Measurements from ENCODE around the gene ASB16. TPM values are rescaled to one million over a fixed set of nuclear protein-coding genes. Genes with fewer than 3 reads are reported as not detected.

The ASB16 gene
- total and polyA plus RNA-seq, 9 of the 15 experiments (the other 6 are each of a cell fraction or from before 2014, with no cell fraction given): 0.03 to 0.07 TPM; not detected in 7

DNA sequence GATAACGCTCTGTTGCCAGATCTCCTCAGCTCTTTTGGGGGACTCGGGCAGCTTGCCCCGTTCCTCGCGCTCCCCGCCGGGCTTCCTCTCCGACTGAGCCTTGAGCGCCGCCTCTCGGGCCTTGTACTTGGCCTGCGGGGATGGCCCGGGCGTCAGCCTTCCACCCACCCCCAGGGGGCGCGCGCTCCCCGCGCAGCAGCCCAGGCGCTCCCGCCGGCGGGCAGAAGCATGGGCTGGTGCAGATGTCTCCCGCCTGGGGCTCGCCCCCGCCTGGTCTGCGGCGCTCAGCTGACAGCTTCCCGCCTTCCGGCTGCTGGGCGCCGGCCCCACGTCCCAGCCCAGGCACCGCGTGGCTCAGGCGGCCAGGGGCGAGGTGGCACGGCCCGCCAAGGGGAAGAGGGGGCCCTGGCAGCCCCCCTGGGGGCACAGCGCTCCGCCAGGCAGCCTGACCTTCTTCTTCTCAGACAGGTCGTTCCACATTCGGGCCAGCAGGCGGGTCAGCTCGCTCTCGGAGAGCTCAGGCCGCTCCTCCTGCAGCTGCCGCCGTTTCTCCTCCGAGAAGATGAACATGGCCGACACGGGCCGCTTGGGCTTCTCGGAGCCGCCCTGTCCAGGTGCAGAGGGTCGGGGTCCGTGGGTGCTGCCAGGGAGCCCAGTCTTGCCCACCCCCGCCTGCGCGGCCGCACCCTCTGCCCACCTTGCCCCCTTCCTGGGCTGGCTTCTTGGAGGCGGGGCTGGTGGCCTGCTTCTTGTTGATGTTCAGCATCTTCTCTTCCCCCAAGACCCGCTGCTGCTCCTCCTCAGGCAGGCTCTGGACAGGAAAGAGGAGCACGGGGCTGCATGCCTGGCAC is 40.1 kb downstream of the ASB16 start (continued):
- TF ChIP-seq ZBTB7A (IDR thresholded peaks at IDR 0.05; ENCODE audit: borderline replicate concordance, control insufficient read depth, low read depth, low read length): peak; percentile 49; the same call in 1 of the 2 replicates
- TF ChIP-seq MCM7 (IDR thresholded peaks at IDR 0.05): no peak
- TF ChIP-seq HSF4 (CRISPR knock-in tag; IDR thresholded peaks at IDR 0.05; ENCODE audit: borderline replicate concordance): no peak
- TF ChIP-seq, protein P1, sequence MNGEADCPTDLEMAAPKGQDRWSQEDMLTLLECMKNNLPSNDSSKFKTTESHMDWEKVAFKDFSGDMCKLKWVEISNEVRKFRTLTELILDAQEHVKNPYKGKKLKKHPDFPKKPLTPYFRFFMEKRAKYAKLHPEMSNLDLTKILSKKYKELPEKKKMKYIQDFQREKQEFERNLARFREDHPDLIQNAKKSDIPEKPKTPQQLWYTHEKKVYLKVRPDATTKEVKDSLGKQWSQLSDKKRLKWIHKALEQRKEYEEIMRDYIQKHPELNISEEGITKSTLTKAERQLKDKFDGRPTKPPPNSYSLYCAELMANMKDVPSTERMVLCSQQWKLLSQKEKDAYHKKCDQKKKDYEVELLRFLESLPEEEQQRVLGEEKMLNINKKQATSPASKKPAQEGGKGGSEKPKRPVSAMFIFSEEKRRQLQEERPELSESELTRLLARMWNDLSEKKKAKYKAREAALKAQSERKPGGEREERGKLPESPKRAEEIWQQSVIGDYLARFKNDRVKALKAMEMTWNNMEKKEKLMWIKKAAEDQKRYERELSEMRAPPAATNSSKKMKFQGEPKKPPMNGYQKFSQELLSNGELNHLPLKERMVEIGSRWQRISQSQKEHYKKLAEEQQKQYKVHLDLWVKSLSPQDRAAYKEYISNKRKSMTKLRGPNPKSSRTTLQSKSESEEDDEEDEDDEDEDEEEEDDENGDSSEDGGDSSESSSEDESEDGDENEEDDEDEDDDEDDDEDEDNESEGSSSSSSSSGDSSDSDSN (IDR thresholded peaks at IDR 0.05; ENCODE audit: borderline replicate concordance in 1 of 2, low read depth in 2 of 2, low read length in 2 of 2): peak; percentile 77 to 88; a peak in 3 of 4 replicates
- peak; percentile 11 to 52; a peak in 2 of 4 replicates for TF ChIP-seq NRF1 (conservative IDR thresholded peaks at IDR 0.05 in 1 of 2, IDR thresholded peaks at IDR 0.05 in 1 of 2)
- TF ChIP-seq NR4A1 (CRISPR knock-in tag; IDR thresholded peaks at IDR 0.05): no peak; the same call in 1 of the 2 replicates
- TF ChIP-seq NR4A1 (tag; IDR thresholded peaks at IDR 0.05): peak; percentile 69; the same call in 1 of the 2 replicates
- TF ChIP-seq CBFA2T3 (IDR thresholded peaks at IDR 0.05): peak; percentile 66
- no peak for TF ChIP-seq PPARD (CRISPR knock-in tag; IDR thresholded peaks at IDR 0.05)
- TF ChIP-seq ZNF184 (CRISPR knock-in tag; IDR thresholded peaks at IDR 0.05): no peak
- TF ChIP-seq PURB (CRISPR knock-in tag; IDR thresholded peaks at IDR 0.05; ENCODE audit: low read depth): no peak
- no peak for TF ChIP-seq PHF21A (IDR thresholded peaks at IDR 0.05; ENCODE audit: borderline replicate concordance, low read depth)
- TF ChIP-seq THRA (IDR thresholded peaks at IDR 0.05): no peak
- peak; percentile 45; the same call in 1 of the 2 replicates for TF ChIP-seq USF2 (CRISPR knock-in tag; IDR thresholded peaks at IDR 0.05)
- TF ChIP-seq RB1 (IDR thresholded peaks at IDR 0.05; ENCODE audit: low read depth): peak; percentile 100
- TF ChIP-seq ZNF174 (CRISPR knock-in tag; IDR thresholded peaks at IDR 0.05): no peak
- no peak for TF ChIP-seq MBD2 (IDR thresholded peaks at IDR 0.05; ENCODE audit: borderline replicate concordance, low read depth)
- no peak for TF ChIP-seq ZBTB8A (IDR thresholded peaks at IDR 0.05; ENCODE audit: partially characterized antibody)
- TF ChIP-seq MEIS2 (IDR thresholded peaks at IDR 0.05; ENCODE audit: partially characterized antibody): peak; percentile 47
- TF ChIP-seq ZNF561 (CRISPR knock-in tag; conservative IDR thresholded peaks at IDR 0.05): no peak
- no peak for TF ChIP-seq ZBED1 (IDR thresholded peaks at IDR 0.05)
- TF ChIP-seq, protein P2, sequence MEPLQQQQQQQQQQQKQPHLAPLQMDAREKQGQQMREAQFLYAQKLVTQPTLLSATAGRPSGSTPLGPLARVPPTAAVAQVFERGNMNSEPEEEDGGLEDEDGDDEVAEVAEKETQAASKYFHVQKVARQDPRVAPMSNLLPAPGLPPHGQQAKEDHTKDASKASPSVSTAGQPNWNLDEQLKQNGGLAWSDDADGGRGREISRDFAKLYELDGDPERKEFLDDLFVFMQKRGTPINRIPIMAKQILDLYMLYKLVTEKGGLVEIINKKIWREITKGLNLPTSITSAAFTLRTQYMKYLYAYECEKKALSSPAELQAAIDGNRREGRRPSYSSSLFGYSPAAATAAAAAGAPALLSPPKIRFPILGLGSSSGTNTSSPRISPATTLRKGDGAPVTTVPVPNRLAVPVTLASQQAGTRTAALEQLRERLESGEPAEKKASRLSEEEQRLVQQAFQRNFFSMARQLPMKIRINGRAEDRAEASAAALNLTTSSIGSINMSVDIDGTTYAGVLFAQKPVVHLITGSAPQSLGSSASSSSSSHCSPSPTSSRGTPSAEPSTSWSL (CRISPR knock-in tag; IDR thresholded peaks at IDR 0.05; ENCODE audit: borderline replicate concordance): no peak
- no peak for TF ChIP-seq ZNF507 (tag; conservative IDR thresholded peaks at IDR 0.05)
